KBM-7 (cell line): ENCODE results near the gene TOR3A.
"Not testable (repeated sequence)": the region's sequence is repeated elsewhere in the genome, so short reads cannot be mapped to it uniquely, and the experiment has no call there.

Source experiments
- DNase-seq: peaks from one replicate; pipeline ENCODE4 v3.0.0-alpha.2; 2015
- in situ Hi-C: fragments of 300-500 bp; cut with MboI; formaldehyde crosslinking; loops from 2 replicates; pipeline ENCODE4 v1.14.3; 2020; ENCODE audit warnings: low sequenced_read_pairs, low pct_unique_long_range_greater_than_20kb, mixed read lengths

Gene TOR3A, protein sequence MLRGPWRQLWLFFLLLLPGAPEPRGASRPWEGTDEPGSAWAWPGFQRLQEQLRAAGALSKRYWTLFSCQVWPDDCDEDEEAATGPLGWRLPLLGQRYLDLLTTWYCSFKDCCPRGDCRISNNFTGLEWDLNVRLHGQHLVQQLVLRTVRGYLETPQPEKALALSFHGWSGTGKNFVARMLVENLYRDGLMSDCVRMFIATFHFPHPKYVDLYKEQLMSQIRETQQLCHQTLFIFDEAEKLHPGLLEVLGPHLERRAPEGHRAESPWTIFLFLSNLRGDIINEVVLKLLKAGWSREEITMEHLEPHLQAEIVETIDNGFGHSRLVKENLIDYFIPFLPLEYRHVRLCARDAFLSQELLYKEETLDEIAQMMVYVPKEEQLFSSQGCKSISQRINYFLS

DNA sequence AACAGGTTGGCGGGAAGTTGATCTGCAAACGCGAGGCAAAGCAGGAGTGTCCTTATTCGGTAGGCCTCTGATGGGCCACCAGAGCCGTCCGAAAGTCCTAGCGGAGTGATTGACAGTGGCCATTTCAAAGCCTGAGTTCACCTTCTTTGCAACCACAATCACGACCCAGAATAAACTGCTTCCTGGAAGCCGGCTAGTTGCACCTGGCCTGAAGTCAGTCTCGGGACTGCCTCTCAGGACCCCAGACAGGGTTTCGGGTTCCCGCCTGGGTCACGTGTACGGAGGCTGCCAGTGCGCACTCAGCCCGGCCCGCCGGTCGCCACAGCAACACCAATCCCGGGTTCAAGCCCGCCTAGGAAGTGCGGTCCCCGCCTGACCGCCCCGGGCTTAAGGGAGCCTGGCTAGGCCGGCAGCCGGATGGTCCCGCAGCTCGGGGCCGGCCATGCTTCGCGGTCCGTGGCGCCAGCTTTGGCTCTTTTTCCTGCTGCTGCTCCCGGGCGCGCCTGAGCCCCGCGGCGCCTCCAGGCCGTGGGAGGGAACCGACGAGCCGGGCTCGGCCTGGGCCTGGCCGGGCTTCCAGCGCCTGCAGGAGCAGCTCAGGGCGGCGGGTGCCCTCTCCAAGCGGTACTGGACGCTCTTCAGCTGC, at the start of gene TOR3A:
TOR3A (plus strand) TSS at position 384 of the 646 bp plus-strand sequence; CDS start at position 443, 59 bp downstream.
- in situ Hi-C loops, result loop anchor here (25.0 kb wide), 1 partner anchor 280 kb away; the partner anchor contains the start of gene AXDND1
- peak; percentile 93 for DNase-seq

DNA sequence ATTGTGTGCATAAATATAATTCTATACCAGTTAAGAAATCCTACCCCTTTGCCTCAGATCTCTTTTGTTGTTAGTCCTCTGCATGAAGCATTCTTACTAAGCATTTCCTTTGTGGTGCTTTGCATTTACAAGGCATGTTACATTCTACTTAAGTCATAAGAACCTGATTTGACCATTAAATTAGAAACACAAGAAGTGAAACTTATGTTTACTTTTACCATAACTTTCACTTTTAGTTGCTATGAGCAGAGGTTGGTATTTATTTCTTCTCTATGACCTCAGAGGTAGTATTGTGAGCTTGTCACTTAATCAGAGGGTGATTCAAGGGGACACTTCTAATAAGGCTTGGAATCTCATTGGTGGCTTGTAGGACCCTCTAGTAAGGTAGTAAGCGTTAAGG, 47.1 kb upstream of the TOR3A start:
- no peak for DNase-seq
- in situ Hi-C loops, result no loop called here

DNA sequence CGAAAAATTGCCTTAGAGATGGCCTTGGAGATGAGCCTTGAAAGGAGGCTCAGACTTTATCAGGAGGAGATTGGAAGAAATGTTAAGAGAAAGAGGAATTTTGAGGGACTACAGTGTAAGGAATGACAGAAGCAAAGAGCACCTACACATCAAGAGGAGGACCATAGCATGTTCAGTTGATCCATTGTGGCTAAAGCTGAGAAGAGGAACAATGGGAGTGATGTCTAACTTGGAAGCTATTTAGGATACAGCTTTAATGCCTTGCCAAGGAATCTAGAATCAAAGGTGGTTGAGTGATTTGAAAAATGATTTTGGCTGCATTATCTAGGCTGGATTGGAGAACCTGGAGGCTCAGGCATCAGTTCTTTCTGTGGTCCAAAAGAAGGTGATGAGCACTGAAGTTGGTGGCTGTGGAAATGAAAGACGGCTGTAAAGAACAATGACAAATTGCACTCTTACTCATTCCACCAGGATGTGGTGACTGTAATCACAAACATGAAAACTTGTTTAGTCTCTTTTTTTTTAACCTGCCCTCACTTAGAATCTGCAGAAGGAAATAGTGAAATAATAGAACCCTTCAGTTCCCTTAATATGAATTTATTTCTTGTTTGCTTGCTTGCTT, 44.9 kb upstream of the TOR3A start:
- no peak for DNase-seq
- in situ Hi-C loops, result no loop called here

DNA sequence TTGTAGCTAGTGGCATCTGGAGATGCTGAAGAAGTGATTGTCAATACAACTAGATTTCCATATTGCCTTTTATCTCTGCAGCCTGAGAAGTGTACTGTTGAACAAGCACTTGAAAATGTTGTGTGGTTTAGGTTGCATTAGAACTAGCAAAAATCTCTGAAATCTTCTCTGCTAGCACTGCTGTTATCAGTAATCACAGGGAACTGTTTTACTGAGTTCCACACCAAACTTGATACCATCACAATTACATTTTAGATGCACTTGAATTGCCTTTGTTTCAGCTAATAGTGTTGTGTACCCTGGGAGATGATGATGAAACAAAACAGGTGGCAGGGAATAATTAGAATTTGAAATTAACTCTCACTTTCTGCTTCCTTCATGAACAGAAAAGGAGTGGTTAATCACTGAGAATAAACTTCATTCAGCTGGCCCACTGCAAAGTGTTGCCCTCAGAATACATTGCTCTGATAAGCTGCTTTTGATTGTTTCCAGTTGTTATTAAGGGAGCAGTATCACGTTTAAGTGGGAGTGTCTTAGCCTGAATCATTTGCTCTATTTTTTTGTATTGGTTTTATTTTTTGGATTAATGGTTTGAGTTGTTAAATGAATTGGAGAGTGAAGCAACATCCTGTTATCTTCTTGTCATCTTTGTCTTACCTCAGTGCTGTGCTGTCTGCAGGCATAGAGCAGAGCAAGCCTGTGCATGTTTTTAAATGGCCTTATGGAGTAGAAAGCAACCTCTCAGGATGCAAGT, 43.2 kb upstream of the TOR3A start:
- DNase-seq, result no peak
- in situ Hi-C loops, result no loop called here

DNA sequence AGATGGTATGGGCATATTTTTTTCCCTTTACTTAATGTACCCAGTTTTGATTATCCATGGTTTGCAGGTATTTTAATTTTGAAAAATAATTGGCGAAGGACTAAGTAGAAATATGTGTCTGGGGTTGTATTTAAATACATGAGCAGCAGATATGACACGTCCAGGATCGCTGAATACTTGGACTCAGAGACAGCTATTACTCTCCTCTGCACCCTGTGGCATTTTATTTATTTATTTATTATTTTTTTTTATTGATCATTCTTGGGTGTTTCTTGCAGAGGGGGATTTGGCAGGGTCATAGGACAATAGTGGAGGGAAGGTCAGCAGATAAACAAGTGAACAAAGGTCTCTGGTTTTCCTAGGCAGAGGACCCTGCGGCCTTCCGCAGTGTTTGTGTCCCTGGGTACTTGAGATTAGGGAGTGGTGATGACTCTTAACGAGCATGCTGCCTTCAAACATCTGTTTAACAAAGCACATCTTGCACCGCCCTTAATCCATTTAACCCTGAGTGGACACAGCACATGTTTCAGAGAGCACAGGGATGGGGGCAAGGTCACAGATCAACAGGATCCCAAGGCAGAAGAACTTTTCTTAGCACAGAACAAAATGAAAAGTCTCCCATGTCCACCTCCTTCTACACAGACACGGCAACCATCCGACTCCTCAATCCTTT, 42.2 kb upstream of the TOR3A start:
- in situ Hi-C loops, DNase-seq: not testable (repeated sequence)

DNA sequence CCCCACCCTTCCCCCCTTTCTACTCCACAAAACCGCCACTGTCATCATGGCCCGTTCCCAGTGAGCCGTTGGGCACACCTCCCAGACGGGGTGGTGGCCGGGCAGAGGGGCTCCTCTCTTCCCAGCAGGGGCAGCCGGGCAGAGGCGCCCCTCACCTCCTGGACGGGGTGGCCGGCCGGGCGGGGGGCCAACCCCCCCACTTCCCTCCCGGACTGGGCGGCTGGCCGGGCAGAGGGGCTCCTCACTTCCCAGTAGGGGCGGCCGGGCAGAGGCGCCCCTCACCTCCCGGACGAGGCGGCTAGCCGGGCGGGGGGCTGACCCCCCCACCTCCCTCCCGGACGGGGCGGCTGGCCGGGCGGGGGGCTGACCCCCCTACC, 41.7 kb upstream of the TOR3A start:
- in situ Hi-C loops, DNase-seq: not testable (repeated sequence)

DNA sequence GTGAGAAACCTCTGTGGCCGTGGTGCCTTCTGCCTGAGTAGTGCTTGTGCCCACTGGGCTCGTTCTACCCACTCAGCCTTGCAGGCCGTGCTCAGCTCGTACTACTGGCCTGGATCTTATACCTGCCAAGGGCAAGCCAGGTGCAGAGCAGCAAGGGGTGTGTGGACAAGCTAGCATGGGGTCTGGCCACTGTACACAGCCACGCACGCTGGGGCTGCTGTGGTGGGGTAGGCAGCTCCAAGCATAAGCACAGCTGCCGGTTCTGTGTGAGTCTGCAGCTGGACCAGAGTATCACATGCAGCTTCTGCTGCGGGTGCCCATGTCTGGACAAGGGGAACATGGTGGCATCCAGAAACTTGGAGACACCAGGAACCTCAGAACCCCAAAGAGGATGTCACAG, 39.8 kb upstream of the TOR3A start:
- no peak for DNase-seq
- in situ Hi-C loops, result no loop called here

DNA sequence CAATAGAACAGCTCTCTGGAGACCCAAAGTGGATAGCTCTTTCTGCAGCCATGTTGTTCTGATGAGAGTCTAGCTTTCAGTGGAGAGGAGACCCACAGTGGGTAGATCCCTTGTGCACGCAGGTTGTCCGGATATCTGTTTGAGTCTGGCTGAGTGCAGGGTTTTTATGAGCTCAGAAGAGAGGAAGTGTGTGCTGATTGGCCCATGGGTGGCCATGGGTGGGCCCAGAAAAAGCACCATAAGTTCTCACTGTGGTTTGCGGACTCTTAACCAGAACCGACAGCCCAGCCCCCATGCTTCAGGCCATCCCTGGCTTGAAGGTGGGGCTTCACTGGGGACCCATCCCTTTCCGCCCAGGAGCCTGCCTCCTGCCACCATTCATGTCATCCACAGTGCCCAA, 39.2 kb upstream of the TOR3A start:
- DNase-seq, result no peak
- in situ Hi-C loops, result no loop called here

DNA sequence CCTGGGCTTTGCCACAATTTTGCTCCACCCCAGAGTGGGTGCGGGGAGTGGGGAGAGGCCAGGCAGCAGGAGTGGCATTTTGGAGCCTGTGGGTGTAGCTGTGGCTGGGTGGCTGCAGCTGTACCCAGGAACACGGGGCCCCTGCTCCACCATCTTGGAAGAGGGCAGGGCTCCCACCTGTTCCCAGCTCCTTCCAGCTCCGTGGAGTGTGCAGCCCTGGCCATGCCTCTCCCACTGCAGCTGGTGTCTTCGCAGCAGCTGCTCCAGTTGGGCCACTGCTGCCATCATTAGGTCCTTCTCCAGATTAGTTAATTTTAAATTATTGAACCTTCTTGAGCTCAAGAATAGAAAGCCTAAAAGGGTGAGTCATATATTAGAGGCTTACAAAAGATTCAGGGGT, 38.6 kb upstream of the TOR3A start:
- in situ Hi-C loops, result no loop called here

DNA sequence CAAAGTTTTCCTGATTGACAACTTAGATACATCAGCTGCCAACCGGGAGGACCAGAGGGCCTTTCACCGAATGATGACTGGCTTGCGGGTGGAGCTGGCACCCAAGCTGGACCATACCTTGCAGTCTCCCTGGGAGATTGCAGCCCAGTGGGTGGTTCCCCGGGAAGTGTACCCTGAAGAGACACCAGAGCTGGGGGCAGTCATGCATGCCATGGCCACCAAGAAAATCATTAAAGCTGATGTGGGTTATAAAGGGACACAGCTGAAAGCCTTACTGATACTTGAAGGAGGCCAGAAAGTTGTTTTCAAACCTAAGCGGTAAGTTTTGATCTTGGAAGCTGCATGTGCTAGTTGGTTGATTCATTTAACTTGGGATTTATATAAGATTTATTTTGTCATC, 38.0 kb upstream of the TOR3A start:
- in situ Hi-C loops, result no loop called here
- DNase-seq, result no peak

More for the DNA sequence above, 38.6 kb upstream of the TOR3A start:
- no peak for DNase-seq

DNA sequence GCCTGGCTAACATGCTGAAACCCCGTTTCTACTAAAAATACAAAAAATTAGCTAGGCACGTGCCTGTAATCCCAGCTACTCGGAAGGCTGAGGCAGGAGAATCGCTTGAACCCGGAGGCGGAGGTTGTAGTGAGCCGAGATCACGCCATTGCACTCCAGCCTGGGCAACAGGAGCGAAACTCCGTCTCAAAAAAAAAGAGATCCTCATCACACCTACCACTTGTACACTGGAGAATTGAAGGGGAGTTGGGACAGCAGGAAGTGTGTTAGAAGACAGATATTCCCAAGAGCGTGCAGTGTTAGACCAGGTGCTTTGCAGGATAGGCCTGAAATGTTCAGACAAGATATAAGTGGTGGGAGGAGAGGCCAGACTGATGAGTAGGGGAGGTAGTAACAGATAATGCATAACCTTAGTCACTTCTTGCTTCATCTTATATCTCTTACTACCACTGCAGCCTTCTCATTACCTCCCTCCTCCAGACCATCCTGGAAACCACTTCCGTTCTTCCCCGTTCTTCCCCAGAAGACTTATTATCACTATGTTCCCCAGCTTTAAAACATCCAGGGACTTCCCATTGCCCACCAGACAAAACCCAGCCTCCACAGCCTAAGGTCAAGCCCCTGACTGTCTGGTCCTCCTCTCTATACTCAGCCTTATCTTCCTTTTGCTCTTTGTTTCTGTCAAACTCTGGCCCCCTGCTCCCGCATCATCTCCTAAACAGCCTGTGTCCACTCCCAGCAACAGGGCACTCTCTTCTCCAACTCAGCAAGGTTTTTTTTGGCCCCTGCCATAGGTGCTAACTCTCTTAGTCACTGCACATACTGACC, 34.8 kb upstream of the TOR3A start:
- DNase-seq, result peak; percentile 76

DNA sequence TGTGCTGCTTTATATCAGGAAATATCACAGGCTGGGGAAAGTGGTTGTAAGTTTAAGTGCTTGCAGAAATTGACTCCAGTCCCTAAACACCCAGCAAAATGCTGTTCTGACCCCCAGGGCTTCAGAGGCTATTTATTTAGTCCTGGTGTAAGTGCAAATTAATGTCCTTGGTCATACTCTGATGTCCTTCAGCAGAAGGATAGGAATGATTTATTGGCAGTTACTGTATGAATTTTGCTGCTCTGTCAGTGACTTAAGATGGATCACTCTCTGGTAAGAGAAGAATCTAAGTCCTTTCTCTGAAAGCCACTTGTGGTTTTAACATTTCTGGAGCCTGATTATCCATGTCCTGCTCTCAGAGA, 34.3 kb upstream of the TOR3A start:
- DNase-seq, result no peak

More for the DNA sequence above, 34.8 kb upstream of the TOR3A start:
- in situ Hi-C loops, result no loop called here

DNA sequence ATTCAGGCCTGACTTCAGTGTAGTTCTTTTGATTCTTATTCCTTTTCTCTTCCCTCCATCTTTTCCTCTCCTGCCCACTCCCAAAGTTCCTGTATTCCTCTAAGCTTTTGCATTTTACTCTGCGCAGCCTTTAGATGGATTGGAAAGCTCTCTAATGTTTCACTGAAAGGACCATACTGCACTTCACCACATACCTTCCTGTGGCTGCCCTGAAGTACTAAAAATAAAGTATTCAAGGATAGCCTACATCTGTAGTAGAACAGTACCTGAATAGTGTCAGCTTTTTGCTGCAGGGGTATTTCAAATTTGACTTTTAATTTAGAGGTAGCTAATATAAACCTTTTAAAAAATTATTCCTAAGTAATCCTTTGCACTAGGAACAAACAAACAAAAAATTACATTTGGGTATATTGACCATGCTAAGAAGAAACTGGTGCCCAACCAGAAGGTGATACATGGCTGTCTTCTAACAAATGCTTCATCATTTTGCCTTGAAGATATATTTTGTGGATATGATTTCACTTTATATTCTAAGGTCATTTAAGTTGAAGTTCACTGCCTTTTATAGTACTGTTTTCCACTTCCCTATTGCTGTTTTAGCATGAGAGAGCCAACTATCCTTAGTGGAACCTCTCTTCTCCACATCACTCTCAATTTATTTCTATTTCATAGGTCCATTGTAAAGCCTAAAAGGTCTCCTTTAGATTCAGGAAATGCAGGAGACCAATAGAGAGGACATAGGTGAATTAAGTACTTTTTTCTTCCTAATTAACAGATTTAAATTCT, 33.3 kb upstream of the TOR3A start:
- DNase-seq, result no peak
- in situ Hi-C loops, result no loop called here

More for the DNA sequence above, 34.3 kb upstream of the TOR3A start:
- in situ Hi-C loops, result no loop called here

DNA sequence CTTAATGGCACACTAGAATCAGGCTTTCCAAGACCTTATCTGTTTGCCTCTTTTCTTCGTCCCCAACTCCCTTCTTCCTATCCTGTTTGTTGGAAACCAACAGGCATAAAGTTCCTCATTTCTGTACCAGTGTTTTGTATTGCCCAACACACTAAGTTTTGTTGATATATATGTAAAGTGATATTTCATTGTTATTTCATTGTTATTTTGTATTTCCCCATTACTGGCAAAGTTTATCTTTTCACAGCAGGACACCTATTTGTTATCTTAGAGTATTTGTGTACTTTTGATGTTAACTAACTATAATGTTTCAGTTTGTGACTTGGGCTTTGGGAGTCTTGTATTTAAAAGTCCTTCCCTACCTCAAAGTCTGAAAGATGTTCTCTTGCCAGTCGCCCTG, 29.1 kb upstream of the TOR3A start:
- in situ Hi-C loops, result no loop called here
- DNase-seq, result no peak

DNA sequence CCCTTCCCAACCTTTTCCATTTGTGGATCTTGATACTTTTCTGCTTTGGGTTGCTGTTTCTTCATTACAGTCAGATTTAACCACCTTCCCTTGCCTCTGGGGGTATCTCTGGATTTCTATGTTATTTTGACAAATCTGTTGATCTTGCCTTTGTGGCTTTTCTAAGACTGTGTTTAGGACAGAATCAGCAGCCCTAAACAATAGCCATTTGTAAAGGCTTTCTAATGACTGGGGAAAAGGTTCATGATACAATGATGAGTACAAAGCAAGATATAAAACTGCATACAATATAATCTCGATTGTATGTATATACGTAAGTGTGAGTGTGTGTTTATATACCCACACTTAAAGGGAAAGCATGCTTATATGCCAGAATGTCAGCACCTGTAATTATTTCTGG, 28.4 kb upstream of the TOR3A start:
- in situ Hi-C loops, result no loop called here
- no peak for DNase-seq

DNA sequence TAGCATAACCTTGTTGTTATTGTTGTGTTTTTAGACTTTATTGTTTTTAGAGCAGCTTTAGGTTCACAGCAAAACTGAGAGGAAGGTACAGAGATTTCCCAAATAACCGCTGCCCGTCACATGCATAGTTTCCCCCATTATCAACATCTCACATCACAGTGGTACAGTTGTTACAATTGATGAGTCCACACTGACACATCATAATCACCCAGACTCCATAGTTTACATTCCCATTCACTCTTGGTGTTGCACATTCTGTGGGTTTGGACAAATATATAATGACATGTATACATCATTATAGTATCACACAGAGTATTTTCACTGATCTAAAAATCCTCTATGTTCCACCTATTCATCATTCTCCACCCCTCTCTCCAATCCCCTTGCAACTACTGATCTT, 25.9 kb upstream of the TOR3A start:
- in situ Hi-C loops, result no loop called here
- DNase-seq, result no peak
